ENCODE measurements around the gene UFD1.

GRCh38 chr22:19455585-19456370 is 23.2 kb downstream of the UFD1 start:
- TF ChIP-seq PATZ1 (CRISPR knock-in tag; IDR thresholded peaks at IDR 0.05) = no peak
- no peak for TF ChIP-seq NFIC (IDR thresholded peaks at IDR 0.05; ENCODE audit: low read length)
- TF ChIP-seq NBN (conservative IDR thresholded peaks at IDR 0.05) = no peak
- no peak for TF ChIP-seq PRDM10 (CRISPR knock-in tag; IDR thresholded peaks at IDR 0.05; ENCODE audit: low read depth)
- no peak for TF ChIP-seq EP300 (IDR thresholded peaks at IDR 0.05; ENCODE audit: low read depth in 2 of 2, low read length in 2 of 2)
- TF ChIP-seq EP300 (CRISPR knock-in tag; IDR thresholded peaks at IDR 0.05; ENCODE audit: borderline replicate concordance) = no peak
- TF ChIP-seq ZNF644 (CRISPR knock-in tag; IDR thresholded peaks at IDR 0.05; ENCODE audit: low read depth) = no peak
- TF ChIP-seq TCF7 (IDR thresholded peaks at IDR 0.05; ENCODE audit: low read depth) = no peak
- TF ChIP-seq HCFC1 (IDR thresholded peaks at IDR 0.05; ENCODE audit: low read depth, low read length) = no peak

Data from HepG2 (cell line).